GM23248 (cell line): Measurements from ENCODE around the gene ZSCAN10. TPM values are rescaled to one million over a fixed set of nuclear protein-coding genes. Genes with fewer than 3 reads are reported as not detected.

Experiments used
- DNase-seq: peaks from one replicate; pipeline ENCODE4 v3.0.0-alpha.2; 2015
- H2AFZ ChIP-seq: fragments of 200-600 bp; sonication (generic); 2 replicates; pipeline ENCODE4 v1.6.1; 2016; ENCODE audit warnings: antibody characterized with exemption
- H3F3A ChIP-seq: fragments of 200-600 bp; sonication (generic); 2 replicates; pipeline ENCODE4 v1.6.1; 2016; ENCODE audit warnings: mild to moderate bottlenecking, antibody characterized with exemption, mixed run types; ENCODE audit not compliant: insufficient read depth
- H3K27ac ChIP-seq: fragments of 200-600 bp; sonication (generic); 2 replicates; pipeline ENCODE4 v1.5.1; 2016; ENCODE audit warnings: mild to moderate bottlenecking
- H3K27me3 ChIP-seq: fragments of 200-600 bp; sonication (generic); replicated peaks from 2 replicates; pipeline ENCODE4 v1.6.1; 2016; ENCODE audit warnings: mild to moderate bottlenecking; ENCODE audit not compliant: insufficient read depth
- H3K36me3 ChIP-seq: fragments of 200-600 bp; sonication (generic); 2 replicates; pipeline ENCODE4 v1.6.1; 2016; ENCODE audit warnings: low read depth, mild to moderate bottlenecking
- H3K4me1 ChIP-seq: fragments of 200-600 bp; sonication (generic); 2 replicates; pipeline ENCODE4 v1.6.1; 2016; ENCODE audit warnings: mild to moderate bottlenecking; ENCODE audit not compliant: insufficient read depth
- H3K4me2 ChIP-seq: fragments of 200-600 bp; sonication (generic); one replicate; pipeline ENCODE4 v1.6.1; 2016; ENCODE audit warnings: mild to moderate bottlenecking; ENCODE audit not compliant: unreplicated experiment
- H3K4me3 ChIP-seq: fragments of 200-600 bp; sonication (generic); 2 replicates; pipeline ENCODE4 v1.5.1; 2016; ENCODE audit warnings: mild to moderate bottlenecking
- H3K79me2 ChIP-seq: fragments of 200-600 bp; sonication (generic); 2 replicates; pipeline ENCODE4 v1.6.1; 2016; ENCODE audit warnings: mild to moderate bottlenecking; ENCODE audit not compliant: insufficient read depth
- H3K9ac ChIP-seq: fragments of 200-600 bp; sonication (generic); 2 replicates; pipeline ENCODE4 v1.6.1; 2016; ENCODE audit warnings: mild to moderate bottlenecking
- H3K9me2 ChIP-seq: fragments of 200-600 bp; sonication (generic); 2 replicates; pipeline ENCODE4 v1.6.1; 2016; ENCODE audit warnings: mixed run types, mild to moderate bottlenecking, moderate library complexity; ENCODE audit not compliant: insufficient read depth
- H3K9me3 ChIP-seq: fragments of 200-600 bp; sonication (generic); one replicate; pipeline ENCODE4 v1.6.1; 2017; ENCODE audit warnings: low read depth
- H4K20me1 ChIP-seq: fragments of 200-600 bp; sonication (generic); 2 replicates; pipeline ENCODE4 v1.6.0; 2016; ENCODE audit not compliant: insufficient read depth
- EZH2 ChIP-seq: fragments of 200-600 bp; sonication (generic); IDR thresholded peaks from 2 replicates; pipeline ENCODE4 v1.6.1; 2018; ENCODE audit warnings: antibody characterized with exemption, mild to moderate bottlenecking; ENCODE audit not compliant: insufficient read depth, poor library complexity, severe bottlenecking
- EZH2phosphoT487 ChIP-seq: fragments of 200-600 bp; sonication (generic); IDR thresholded peaks from 2 replicates; pipeline ENCODE4 v1.6.1; 2018; ENCODE audit warnings: antibody characterized with exemption, moderate library complexity, mild to moderate bottlenecking, low read depth; ENCODE audit not compliant: insufficient read depth
- WGBS, 2 experiments: methylation state at CpG; one replicate each; pipeline ENCODE4 v1.1.6; 2015 to 2017; ENCODE audit warnings: low lambda C conversion rate in 2 of 2, low coverage in 1 of 2; ENCODE audit errors: missing lambda C conversion rate in 2 of 2; 5-methylcytosine and 5-hydroxymethylcytosine counted together
- in situ Hi-C: fragments of 300-500 bp; cut with MboI; formaldehyde crosslinking; loops from 2 replicates; pipeline ENCODE4 v1.15.0; 2020
- polyA plus RNA-seq: library from polyadenylated mRNA; unstranded; fragments of >200 nt; fragmentation: Nextera tagmentation; extraction: Ambion mirVana; gene quantifications from 2 replicates; pipeline ENCODE4 v1.2.1, GENCODE V29; 2016
- total RNA-seq: library from RNA; depleted of rRNA; stranded (reverse); fragments of >200 nt; shearing (Covaris generic); gene quantifications from 2 replicates; pipeline ENCODE4 v1.2.3, GENCODE V29; 2014

The ZSCAN10 gene
- total and polyA plus RNA-seq, 2 experiments from 2014 or later: 0.08 TPM; not detected in 1

DNA sequence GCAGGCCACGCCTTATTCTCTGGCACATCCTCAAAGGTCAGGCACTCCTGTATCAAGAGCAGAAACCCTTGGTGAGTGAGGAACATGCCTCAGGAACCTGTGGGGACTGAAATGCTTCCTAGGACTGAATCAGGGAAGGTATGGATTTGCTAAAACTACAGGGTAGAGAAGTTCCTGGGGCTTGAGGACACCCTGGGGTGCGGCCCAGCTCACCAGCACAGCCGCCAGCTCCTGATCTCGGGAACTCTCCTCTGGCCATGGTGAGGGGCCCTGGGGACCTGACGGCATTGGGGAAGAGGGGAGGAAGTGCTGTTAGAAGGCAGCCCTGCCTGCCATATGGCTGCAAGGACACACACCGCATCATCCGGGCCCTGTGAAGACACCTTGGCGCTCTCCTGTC is 7.5 kb downstream of the ZSCAN10 start:
- H3K4me3 ChIP-seq: no peak overlapping the region
- no peaks in the 10 kb centered on the region for H4K20me1 ChIP-seq
- TF ChIP-seq EZH2: no peak
- H3K9ac ChIP-seq: no peak overlapping the region
- no peaks in the 10 kb centered on the region for H3K36me3 ChIP-seq
- H3K4me2 ChIP-seq: no peak overlapping the region
- DNase-seq: no peak
- no peaks in the 10 kb centered on the region for H3K9me3 ChIP-seq
- 60 to 62% methylated on average over 7 to 8 of the region's 8 CpGs for WGBS, 2 experiments
- in situ Hi-C loops: no loop called here
- H2AFZ ChIP-seq: no peak overlapping the region
- H3K4me1 ChIP-seq: no peaks in the 10 kb centered on the region
- H3K9me2 ChIP-seq: no peaks in the 10 kb centered on the region
- H3F3A ChIP-seq: no peaks in the 10 kb centered on the region
- no peaks in the 10 kb centered on the region for H3K79me2 ChIP-seq
- H3K27ac ChIP-seq: no peak overlapping the region
- H3K27me3 ChIP-seq: peaks cover 14% of the 10 kb centered on the region; the same call in 1 of the 2 replicates

- H3K27me3 ChIP-seq: peaks cover 14% of the 10 kb centered on the region; the same call in 1 of the 2 replicates
- no peak for TF ChIP-seq EZH2
- TF ChIP-seq EZH2phosphoT487: no peak
- no peaks in the 10 kb centered on the region for H3K79me2 ChIP-seq
- H3K36me3 ChIP-seq: no peaks in the 10 kb centered on the region
- WGBS, 2 experiments: 91 to 93% methylated on average over 71 to 76 of the region's 81 CpGs
- H2AFZ ChIP-seq: no peak overlapping the region
- H4K20me1 ChIP-seq: no peaks in the 10 kb centered on the region
- H3K4me3 ChIP-seq: no peak overlapping the region
- H3K4me2 ChIP-seq: no peak overlapping the region
- no peaks in the 10 kb centered on the region for H3K4me1 ChIP-seq
- H3K9ac ChIP-seq: no peak overlapping the region
- H3K9me3 ChIP-seq: no peaks in the 10 kb centered on the region
- no peak for DNase-seq
- no peaks in the 10 kb centered on the region for H3K9me2 ChIP-seq
- H3K27ac ChIP-seq: no peak overlapping the region
- H3F3A ChIP-seq: no peaks in the 10 kb centered on the region
- in situ Hi-C loops: no loop called here
Observed at GRCh38 chr16:3089717-3090592, 9.1 kb downstream of the ZSCAN10 start.

DNA sequence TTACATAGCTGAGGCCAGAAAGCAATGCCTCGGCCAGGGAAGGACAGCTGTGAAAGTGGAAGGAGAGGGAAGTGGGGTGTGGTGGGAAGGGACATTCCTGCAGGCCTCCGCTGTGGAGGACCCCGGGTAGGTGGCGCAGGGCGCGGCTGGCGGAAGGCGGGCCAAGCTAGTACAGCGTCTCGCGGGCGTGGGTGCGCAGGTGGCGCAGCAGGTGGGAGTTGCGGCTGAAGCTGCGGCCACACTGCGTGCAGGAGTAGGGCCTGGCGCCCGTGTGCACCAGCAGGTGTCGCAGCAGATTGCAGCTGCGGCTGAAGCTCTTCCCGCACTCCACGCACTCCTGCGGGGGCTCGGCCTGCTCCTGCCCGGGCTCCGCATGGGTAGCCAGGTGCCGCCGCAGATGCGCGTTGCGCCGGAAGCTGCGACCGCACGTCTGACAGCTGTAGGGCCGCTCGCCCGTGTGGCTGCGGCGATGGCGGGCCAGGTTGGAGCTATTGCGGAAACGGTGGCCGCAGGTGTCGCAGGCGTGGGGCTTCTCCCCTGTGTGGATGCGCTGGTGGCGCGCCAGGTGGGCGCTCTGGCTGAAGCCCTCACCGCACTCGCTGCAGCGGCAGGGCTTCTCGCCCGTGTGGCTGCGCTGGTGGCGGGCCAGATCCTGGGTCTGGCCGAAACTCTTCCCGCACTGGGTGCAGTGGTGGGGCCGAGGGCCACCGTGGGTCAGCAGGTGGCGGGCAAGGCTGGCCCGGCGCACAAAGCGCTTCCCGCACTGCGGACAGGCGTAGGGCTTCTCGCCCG is 10.0 kb downstream of the ZSCAN10 start:
- no peaks in the 10 kb centered on the region for H3F3A ChIP-seq
- no peak for DNase-seq
- H3K4me1 ChIP-seq: no peaks in the 10 kb centered on the region
- in situ Hi-C loops: no loop called here
- no peak overlapping the region for H3K27ac ChIP-seq
- no peak overlapping the region for H3K4me2 ChIP-seq
- WGBS, 2 experiments: 91 to 93% methylated on average over 62 to 71 of the region's 71 CpGs
- H3K27me3 ChIP-seq: peaks cover 14% of the 10 kb centered on the region; the same call in 1 of the 2 replicates
- H3K9ac ChIP-seq: no peak overlapping the region
- no peaks in the 10 kb centered on the region for H4K20me1 ChIP-seq
- no peaks in the 10 kb centered on the region for H3K36me3 ChIP-seq
- H3K9me3 ChIP-seq: no peaks in the 10 kb centered on the region
- H2AFZ ChIP-seq: no peak overlapping the region
- H3K79me2 ChIP-seq: no peaks in the 10 kb centered on the region
- H3K4me3 ChIP-seq: no peak overlapping the region
- TF ChIP-seq EZH2: no peak
- no peak for TF ChIP-seq EZH2phosphoT487
- no peaks in the 10 kb centered on the region for H3K9me2 ChIP-seq

- Histone ChIP-seq H2AFZ (no peak overlapping the region), H3K9me2 (no peaks in the 10 kb centered on the region), H3K27ac (no peak overlapping the region), H3K9me3 (no peaks in the 10 kb centered on the region), H4K20me1 (no peaks in the 10 kb centered on the region), H3F3A (no peaks in the 10 kb centered on the region), H3K4me3 (no peak overlapping the region), H3K79me2 (no peaks in the 10 kb centered on the region), H3K9ac (no peak overlapping the region), H3K36me3 (no peaks in the 10 kb centered on the region), H3K4me1 (no peaks in the 10 kb centered on the region), H3K27me3 (peaks cover 14% of the 10 kb centered on the region; the same call in 1 of the 2 replicates), H3K4me2 (no peak overlapping the region)
- no peak for DNase-seq
- in situ Hi-C loops: no loop called here
- WGBS, 2 experiments: 58 to 61% methylated on average over 7 of the region's 7 CpGs
- TF ChIP-seq EZH2phosphoT487 (no peak), EZH2 (no peak)
Observed at GRCh38 chr16:3088450-3088849, 10.6 kb downstream of the ZSCAN10 start.
